Endothelial cell of umbilical vein (primary cell): ENCODE data around the gene TEK. TPM values are rescaled to one million over a fixed set of nuclear protein-coding genes. Genes with fewer than 3 reads are reported as not detected.

ENCODE experiments used
- BruUV-seq: library from RNA; stranded (reverse); fragments of 400-500 nt; replicated peaks from 2 replicates; lab custom pipeline; 2021; lab: Mats Ljungman, UMichigan
- CTCF ChIA-PET: fragments of 300-600, 350-600 bp; sonication (Branson Sonifier 250); formaldehyde crosslinking; loops from one replicate; lab custom pipeline; 2021; ENCODE audit warnings: antibody characterized with exemption, inconsistent platforms; lab: Charles Lee
- POLR2A ChIA-PET: fragments of 300-600, 350-600 bp; sonication (Branson Sonifier 250); formaldehyde crosslinking; loops from one replicate; lab custom pipeline; 2021; ENCODE audit warnings: antibody characterized with exemption, inconsistent platforms; lab: Charles Lee
- DNase-seq: peaks from one replicate; pipeline ENCODE4 v3.0.0-alpha.2; 2011; ENCODE audit warnings: low read depth, low spot score
- FAIRE-seq: peaks from 2 replicates; lab custom pipeline; 2011; peaks lifted over from hg19 to GRCh38; lab: Jason Lieb, UNC
- H2AFZ ChIP-seq: 2 replicates; pipeline ENCODE4 v1.6.0; 2012; ENCODE audit warnings: low read depth, low read length, control low read depth, inconsistent platforms
- H3K27ac ChIP-seq: 2 replicates; pipeline ENCODE4 v1.5.1; 2011; ENCODE audit warnings: low read depth, mild to moderate bottlenecking, control low read depth, low read length, moderate library complexity; ENCODE audit not compliant: insufficient read depth
- H3K27me3 ChIP-seq, 2 experiments: 2 replicates each; pipeline versions ENCODE4 v1.6.0 to v1.6.1; 2011; ENCODE audit warnings: low read length in 2 of 2, mixed read lengths in 1 of 2; ENCODE audit not compliant: control insufficient read depth in 2 of 2, insufficient read depth in 2 of 2
- H3K36me3 ChIP-seq, 2 experiments: 2 replicates in 1 of 2; 3 replicates in 1 of 2; pipeline ENCODE4 v1.5.1; 2011; ENCODE audit warnings: low read length in 2 of 2, mild to moderate bottlenecking in 1 of 2, moderate library complexity in 1 of 2; ENCODE audit not compliant: control insufficient read depth in 2 of 2, insufficient read depth in 2 of 2; ENCODE audit errors: extremely low read depth in 1 of 2
- H3K4me1 ChIP-seq: 3 replicates; pipeline ENCODE4 v1.5.1; 2011; ENCODE audit warnings: mild to moderate bottlenecking, low read length; ENCODE audit not compliant: control insufficient read depth, insufficient read depth; ENCODE audit errors: extremely low read depth
- H3K4me2 ChIP-seq: 2 replicates; pipeline ENCODE4 v1.6.1; 2011; ENCODE audit warnings: low read length, control low read depth, mixed read lengths; ENCODE audit not compliant: insufficient read depth
- H3K4me3 ChIP-seq, 3 experiments: fragments of 200-600 bp in 1 of 3; sonication (generic), shearing (Covaris generic) in 1 of 3; replicated peaks in 1 of 3; 2 replicates each; pipeline ENCODE4 v1.5.1; 2011 to 2016; ENCODE audit warnings: control low read depth in 3 of 3, low read length in 3 of 3, mild to moderate bottlenecking in 2 of 3, inconsistent platforms in 1 of 3, low read depth in 1 of 3, moderate library complexity in 1 of 3; ENCODE audit not compliant: insufficient read depth in 1 of 3
- H3K79me2 ChIP-seq: 2 replicates; pipeline ENCODE4 v1.6.0; 2012; ENCODE audit warnings: low read length, inconsistent platforms; ENCODE audit not compliant: control insufficient read depth, insufficient read depth
- H3K9ac ChIP-seq: replicated peaks from 2 replicates; pipeline ENCODE3; 2011; ENCODE audit warnings: low read length, control low read depth; ENCODE audit not compliant: insufficient read depth; ENCODE audit errors: extremely low read depth
- H3K9me1 ChIP-seq: replicated peaks from 3 replicates; pipeline ENCODE4 v1.6.0; 2011; ENCODE audit warnings: mild to moderate bottlenecking, low read length; ENCODE audit not compliant: control insufficient read depth, insufficient read depth; ENCODE audit errors: extremely low read depth
- H3K9me3 ChIP-seq: replicated peaks from 2 replicates; pipeline ENCODE4 v1.5.1; 2012; ENCODE audit warnings: low read length, inconsistent platforms; ENCODE audit not compliant: control insufficient read depth, insufficient read depth
- H4K20me1 ChIP-seq: replicated peaks from 2 replicates; pipeline ENCODE3; 2011; ENCODE audit warnings: mild to moderate bottlenecking, low read length; ENCODE audit not compliant: control insufficient read depth, insufficient read depth; ENCODE audit errors: extremely low read depth
- EZH2 ChIP-seq: IDR thresholded peaks from 2 replicates; pipeline ENCODE4 v1.6.1; 2012; ENCODE audit warnings: borderline replicate concordance, low read depth, mild to moderate bottlenecking, moderate library complexity, low read length, inconsistent platforms; ENCODE audit not compliant: severe bottlenecking
- FOS ChIP-seq: IDR thresholded peaks from 2 replicates; pipeline ENCODE4 v1.6.1; 2011; ENCODE audit warnings: mild to moderate bottlenecking, low read length, moderate library complexity, borderline replicate concordance; ENCODE audit not compliant: insufficient read depth
- GATA2 ChIP-seq: IDR thresholded peaks from 2 replicates; pipeline ENCODE4 v1.7.0; 2011; ENCODE audit warnings: low read depth, mild to moderate bottlenecking, moderate library complexity, mixed read lengths, low read length; ENCODE audit not compliant: insufficient read length, insufficient read depth
- JUN ChIP-seq: IDR thresholded peaks from 2 replicates; pipeline ENCODE4 v1.6.1; 2011; ENCODE audit warnings: borderline replicate concordance, low read depth; ENCODE audit not compliant: insufficient read length, insufficient read depth
- MAX ChIP-seq: IDR thresholded peaks from 2 replicates; pipeline ENCODE4 v1.6.1; 2011; ENCODE audit not compliant: insufficient read depth, insufficient read length
- MYC ChIP-seq: IDR thresholded peaks from one replicate; pipeline ENCODE4 v1.6.1; 2011; ENCODE audit warnings: mild to moderate bottlenecking, low read depth, low read length
- POLR2A ChIP-seq: IDR thresholded peaks from 2 replicates; pipeline ENCODE4 v1.6.1; 2012; ENCODE audit warnings: low read depth, mild to moderate bottlenecking, control low read depth, low read length
- POLR2AphosphoS5 ChIP-seq: IDR thresholded peaks from 2 replicates; pipeline ENCODE4 v1.6.1; 2012; ENCODE audit warnings: low read depth, mild to moderate bottlenecking, control low read depth, low read length, moderate library complexity; ENCODE audit not compliant: insufficient read depth
- dilution Hi-C: fragments of 300-500 bp; cut with MboI; formaldehyde crosslinking; loops from one replicate; pipeline ENCODE4 v1.15.0; 2019; ENCODE audit warnings: low sequenced_read_pairs; ENCODE audit not compliant: extremely low pct_ligation_motif_present
- intact Hi-C: fragments of 100-400 bp; cut with micrococcal nuclease; formaldehyde crosslinking; loops from one replicate; pipeline ENCODE4 v1.10.0; 2022
- polyA plus RNA-seq, 4 experiments: library from polyadenylated mRNA; depleted of rRNA in 3 of 4; stranded (reverse) in 3 of 4; unstranded in 1 of 4; fragments of >200 nt; gene quantifications; 2 replicates each; pipeline versions ENCODE4 v1.2.1 to v1.2.3, GENCODE V29; 2011 to 2012; ENCODE audit warnings: missing spikeins in 1 of 4
- total RNA-seq: library from RNA; stranded (reverse); gene quantifications from 2 replicates; pipeline ENCODE4 v1.2.3, GENCODE V29; 2021
- TF ChIP-seq, protein P1 (sequence below), 2 donors: IDR thresholded peaks; 1 replicate in 1 of 2; 2 replicates in 1 of 2; pipeline ENCODE4 v1.5.1; 2011; ENCODE audit warnings: low read length in 2 of 2, mild to moderate bottlenecking in 2 of 2, moderate library complexity in 2 of 2, control low read depth in 1 of 2, inconsistent platforms in 1 of 2, low read depth in 1 of 2; ENCODE audit not compliant: insufficient read depth in 1 of 2; ENCODE audit errors: extremely low read depth in 1 of 2

Gene TEK
- total and polyA plus RNA-seq, 2 donors (not counting 3 experiments of a cell fraction or from before 2014, with no cell fraction given), result 26.9 to 44.1 TPM

GRCh38 chr9:27260789-27261516 lies 151.9 kb downstream of the TEK start:
- Histone ChIP-seq H3K4me3 (no peak overlapping the region), H3K9ac (no peak overlapping the region), H3K9me3 (no peaks in the 10 kb centered on the region), H3K36me3 (no peaks in the 10 kb centered on the region), H3K27ac (no peak overlapping the region), H3K79me2 (no peaks in the 10 kb centered on the region), H3K9me1 (no peaks in the 10 kb centered on the region), H3K27me3 (peaks cover 7 to 11% of the 10 kb centered on the region in 2 experiments), H3K4me2 (no peak overlapping the region), H2AFZ (no peak overlapping the region), H4K20me1 (no peaks in the 10 kb centered on the region), H3K4me1 (no peaks in the 10 kb centered on the region)
- POLR2A ChIA-PET, result no interaction called here
- CTCF ChIA-PET, result interaction anchor here (0.7 to 3.2 kb wide), 4 partner anchors 9 to 67 kb away, joined by 3 to 12 read pairs (median 4); no protein-coding TSS in a partner anchor
- dilution Hi-C loops, result no loop called here
- TF ChIP-seq EZH2, result no peak
- no peak for TF ChIP-seq MYC
- no peak for TF ChIP-seq POLR2A
- TF ChIP-seq MAX, result no peak
- TF ChIP-seq, protein P1, sequence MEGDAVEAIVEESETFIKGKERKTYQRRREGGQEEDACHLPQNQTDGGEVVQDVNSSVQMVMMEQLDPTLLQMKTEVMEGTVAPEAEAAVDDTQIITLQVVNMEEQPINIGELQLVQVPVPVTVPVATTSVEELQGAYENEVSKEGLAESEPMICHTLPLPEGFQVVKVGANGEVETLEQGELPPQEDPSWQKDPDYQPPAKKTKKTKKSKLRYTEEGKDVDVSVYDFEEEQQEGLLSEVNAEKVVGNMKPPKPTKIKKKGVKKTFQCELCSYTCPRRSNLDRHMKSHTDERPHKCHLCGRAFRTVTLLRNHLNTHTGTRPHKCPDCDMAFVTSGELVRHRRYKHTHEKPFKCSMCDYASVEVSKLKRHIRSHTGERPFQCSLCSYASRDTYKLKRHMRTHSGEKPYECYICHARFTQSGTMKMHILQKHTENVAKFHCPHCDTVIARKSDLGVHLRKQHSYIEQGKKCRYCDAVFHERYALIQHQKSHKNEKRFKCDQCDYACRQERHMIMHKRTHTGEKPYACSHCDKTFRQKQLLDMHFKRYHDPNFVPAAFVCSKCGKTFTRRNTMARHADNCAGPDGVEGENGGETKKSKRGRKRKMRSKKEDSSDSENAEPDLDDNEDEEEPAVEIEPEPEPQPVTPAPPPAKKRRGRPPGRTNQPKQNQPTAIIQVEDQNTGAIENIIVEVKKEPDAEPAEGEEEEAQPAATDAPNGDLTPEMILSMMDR (IDR thresholded peaks at IDR 0.05; ENCODE audit: extremely low read depth in 1 of 2, insufficient read depth in 1 of 2, low read depth in 1 of 2, low read length in 2 of 2), result no peak
- TF ChIP-seq FOS, result no peak
- no peak for TF ChIP-seq GATA2
- TF ChIP-seq POLR2AphosphoS5, result no peak
- no peak for TF ChIP-seq JUN
- no peak for FAIRE-seq
- BruUV-seq, result no TSS peak
- intact Hi-C loops, result no loop called here
- no peak for DNase-seq
